ENCODE data around the gene BACH2. TPM values are rescaled to one million over a fixed set of nuclear protein-coding genes. Genes with fewer than 3 reads are reported as not detected.
"Not testable (repeated sequence)": the region's sequence is repeated elsewhere in the genome, so short reads cannot be mapped to it uniquely, and the experiment has no call there.

Gene BACH2
- total RNA-seq, 1 donor from 2014 or later, result 88.8 TPM

DNA sequence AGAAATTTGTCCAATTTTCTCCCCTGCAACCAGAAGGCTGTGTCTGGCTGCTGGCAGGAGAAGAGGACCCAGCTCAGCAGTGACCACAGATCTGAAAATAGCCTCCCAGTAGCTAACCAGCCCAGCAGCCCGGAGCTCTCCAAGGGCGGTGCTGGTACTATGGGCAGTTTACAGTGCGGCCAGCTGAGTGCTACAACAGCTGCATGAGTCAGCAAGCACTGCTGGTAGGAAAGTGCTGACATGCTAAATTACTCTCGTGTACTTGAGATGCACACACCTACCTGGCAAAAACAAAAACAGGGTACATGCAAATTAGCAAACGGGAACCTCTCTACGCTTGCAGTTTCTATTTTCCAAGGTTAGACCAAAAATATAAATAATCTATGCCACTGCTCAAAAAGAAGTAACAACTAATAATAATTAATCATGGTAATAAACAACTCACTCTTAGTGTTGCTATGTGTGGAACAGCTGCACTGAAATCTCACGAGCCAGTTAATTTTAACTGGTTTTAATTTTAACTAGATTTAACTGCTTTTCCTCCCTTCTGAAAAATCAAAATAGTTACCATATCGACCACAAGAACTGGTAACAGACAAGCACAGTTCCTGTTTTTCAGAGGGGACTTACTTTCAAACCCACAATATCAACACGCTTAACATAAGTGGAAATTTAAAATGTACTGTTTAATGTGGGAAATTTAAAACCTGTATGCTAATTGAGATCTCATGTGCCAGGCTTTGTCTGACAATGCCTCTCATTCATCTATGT is 10.8 kb downstream of the BACH2 start:
- Mint-ChIP-seq H3K4me1 (ENCODE audit: low read depth) (peaks cover 83% of the 10 kb centered on the region), H3K27me3 (ENCODE audit: low read depth) (no peaks in the 10 kb centered on the region), H3K27ac (peak overlapping the region; percentile 90), H3K4me3 (ENCODE audit: low read depth) (peak overlapping the region; percentile 71), H3K9me3 (peaks cover 17% of the 10 kb centered on the region), H3K36me3 (ENCODE audit: low read depth) (peaks cover 69% of the 10 kb centered on the region)
- intact Hi-C loops (cut with micrococcal nuclease), result loop anchor here (1.0 to 10.0 kb wide), 11 partner anchors 17 to 933 kb away; partner anchors contain the start of genes CASP8AP2, MAP3K7 and UBE2J1
- peak; percentile 51 for DNase-seq (ENCODE audit: low spot score)

DNA sequence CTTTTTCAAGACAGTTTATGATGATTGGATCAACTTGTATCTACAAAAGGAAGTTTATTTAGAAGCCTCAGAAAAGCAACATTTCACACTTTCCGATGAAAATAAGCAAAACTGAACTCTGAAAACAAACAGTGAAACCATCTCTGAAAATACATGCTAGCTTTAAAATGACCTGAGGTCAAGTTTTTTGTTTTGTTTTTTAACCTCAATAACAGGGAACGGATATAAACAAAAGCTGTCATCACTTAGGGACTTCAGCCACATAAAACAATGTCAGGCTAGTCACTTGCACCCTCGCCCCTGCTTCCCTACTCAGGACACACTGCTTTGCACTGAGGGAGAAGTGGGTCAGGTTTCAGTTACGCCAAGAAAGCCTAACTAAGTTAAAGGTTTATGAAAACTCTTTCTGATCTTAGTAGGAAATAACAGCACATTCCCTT is 11.6 kb downstream of the BACH2 start:
- H3K27ac Mint-ChIP-seq, result peak overlapping the region; percentile 90
- peak overlapping the region; percentile 71 for H3K4me3 Mint-ChIP-seq (ENCODE audit: low read depth)
- intact Hi-C loops (cut with micrococcal nuclease), result loop anchor here (1.0 to 10.0 kb wide), 11 partner anchors 16 to 933 kb away; partner anchors contain the start of genes CASP8AP2, MAP3K7 and UBE2J1
- peaks cover 62% of the 10 kb centered on the region for H3K36me3 Mint-ChIP-seq (ENCODE audit: low read depth)
- no peak for DNase-seq (ENCODE audit: low spot score)
- H3K9me3 Mint-ChIP-seq, result peaks cover 17% of the 10 kb centered on the region
- no peaks in the 10 kb centered on the region for H3K27me3 Mint-ChIP-seq (ENCODE audit: low read depth)
- peaks cover 82% of the 10 kb centered on the region for H3K4me1 Mint-ChIP-seq (ENCODE audit: low read depth)

DNA sequence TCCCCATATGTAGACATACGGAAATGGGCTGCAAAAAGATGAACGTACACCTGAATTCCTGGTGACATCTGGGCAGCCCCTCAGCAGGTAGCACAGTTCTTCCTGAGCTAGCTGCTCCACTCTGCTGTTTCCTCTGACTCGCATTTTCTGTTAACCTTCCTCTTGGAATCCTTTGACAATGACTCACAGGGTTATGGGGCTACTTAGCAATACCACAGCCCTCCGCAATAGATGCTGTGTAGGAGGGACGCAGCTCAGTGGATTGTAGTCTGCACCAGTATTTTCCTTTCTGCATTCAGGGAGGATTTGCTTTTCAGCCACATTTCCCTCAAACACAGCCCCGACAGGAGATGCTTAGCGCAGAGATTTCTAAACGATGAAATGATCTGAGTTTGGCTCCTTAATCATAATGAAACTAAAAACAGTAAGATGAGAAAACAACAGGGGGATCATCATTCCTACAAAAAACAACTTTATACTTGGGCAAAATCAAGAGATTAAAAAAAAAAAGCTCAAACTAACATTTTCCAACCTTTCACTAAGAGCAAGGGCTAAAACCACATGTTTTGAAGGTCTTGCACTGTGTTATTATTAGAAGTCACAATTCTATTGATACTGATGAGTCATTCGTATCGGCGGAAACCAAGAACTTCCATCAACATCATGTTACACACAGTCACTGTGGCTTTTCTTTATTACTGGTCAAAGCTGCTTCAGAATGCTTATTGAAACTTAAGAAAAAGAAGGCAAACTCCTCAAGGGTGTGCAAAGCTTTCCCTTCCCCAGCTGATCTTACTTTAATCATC is 12.2 kb downstream of the BACH2 start:
- H3K4me3 Mint-ChIP-seq (ENCODE audit: low read depth), result peak overlapping the region; percentile 71
- peak; percentile 47 for DNase-seq (ENCODE audit: low spot score)
- no peaks in the 10 kb centered on the region for H3K27me3 Mint-ChIP-seq (ENCODE audit: low read depth)
- peaks cover 17% of the 10 kb centered on the region for H3K9me3 Mint-ChIP-seq
- intact Hi-C loops (cut with micrococcal nuclease), result loop anchor here (1.0 to 10.0 kb wide), 25 partner anchors 10 to 932 kb away; partner anchors contain the start of genes BACH2, CASP8AP2, MAP3K7 and UBE2J1
- peak overlapping the region; percentile 90 for H3K27ac Mint-ChIP-seq
- peaks cover 83% of the 10 kb centered on the region for H3K4me1 Mint-ChIP-seq (ENCODE audit: low read depth)
- peaks cover 56% of the 10 kb centered on the region for H3K36me3 Mint-ChIP-seq (ENCODE audit: low read depth)

DNA sequence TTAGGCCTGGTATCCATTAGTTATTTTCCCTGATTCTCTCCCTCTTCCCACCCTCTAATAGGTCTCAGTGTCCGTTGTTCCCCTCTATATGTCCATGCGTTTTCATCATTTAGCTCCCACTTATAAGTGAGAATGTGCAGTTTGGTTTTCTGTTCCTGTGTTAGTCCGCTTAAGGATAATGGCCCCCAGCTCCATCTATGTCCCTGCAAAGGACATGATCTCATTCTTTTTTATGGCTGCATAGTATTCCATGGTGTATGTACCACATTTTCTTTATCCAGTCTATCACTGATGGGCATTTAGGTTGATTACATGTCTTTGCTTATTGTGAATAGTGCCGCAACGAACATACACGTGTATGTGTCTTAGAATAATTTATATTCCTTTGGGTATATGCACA is 14.4 kb downstream of the BACH2 start:
- H3K36me3 Mint-ChIP-seq (ENCODE audit: low read depth), result peaks cover 44% of the 10 kb centered on the region

DNA sequence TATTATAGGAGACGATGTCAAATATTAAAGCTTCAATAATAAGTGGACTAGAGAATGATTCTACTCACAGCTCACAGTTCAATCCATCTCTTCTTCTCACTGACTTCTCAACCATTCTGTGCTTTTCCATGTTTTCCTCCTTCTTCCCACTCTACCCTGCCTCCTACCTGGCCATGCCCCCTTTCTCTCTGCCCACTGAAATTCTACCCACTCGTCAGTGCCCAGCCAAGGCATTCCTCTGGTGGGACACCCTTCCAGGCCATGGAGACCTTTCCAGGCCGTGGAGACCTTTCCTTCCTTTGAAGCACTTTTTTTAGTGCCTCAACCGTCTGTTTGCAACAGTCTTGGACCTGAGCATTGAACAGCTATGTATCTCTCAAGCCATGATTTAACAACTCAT is 18.5 kb downstream of the BACH2 start:
- peaks cover 57% of the 10 kb centered on the region for H3K36me3 Mint-ChIP-seq (ENCODE audit: low read depth)
- peak overlapping the region; percentile 6 for H3K4me3 Mint-ChIP-seq (ENCODE audit: low read depth)
- no peaks in the 10 kb centered on the region for H3K27me3 Mint-ChIP-seq (ENCODE audit: low read depth)
- H3K27ac Mint-ChIP-seq, result peak overlapping the region; percentile 60
- DNase-seq (ENCODE audit: low spot score), result no peak
- H3K9me3 Mint-ChIP-seq, result peaks cover 7% of the 10 kb centered on the region
- peaks cover 84% of the 10 kb centered on the region for H3K4me1 Mint-ChIP-seq (ENCODE audit: low read depth)
- intact Hi-C loops (cut with micrococcal nuclease), result no loop called here

More for the DNA sequence above, 14.4 kb downstream of the BACH2 start:
- H3K27me3 Mint-ChIP-seq (ENCODE audit: low read depth); H3K4me3 Mint-ChIP-seq (ENCODE audit: low read depth); DNase-seq (ENCODE audit: low spot score): not testable (repeated sequence)
- Mint-ChIP-seq H3K27ac (peak overlapping the region; percentile 36), H3K4me1 (ENCODE audit: low read depth) (peaks cover 81% of the 10 kb centered on the region), H3K9me3 (peaks cover 13% of the 10 kb centered on the region)
- intact Hi-C loops (cut with micrococcal nuclease), result loop anchor here (10.0 kb wide), 1 partner anchor 457 kb away; the partner anchor contains the start of gene CASP8AP2

DNA sequence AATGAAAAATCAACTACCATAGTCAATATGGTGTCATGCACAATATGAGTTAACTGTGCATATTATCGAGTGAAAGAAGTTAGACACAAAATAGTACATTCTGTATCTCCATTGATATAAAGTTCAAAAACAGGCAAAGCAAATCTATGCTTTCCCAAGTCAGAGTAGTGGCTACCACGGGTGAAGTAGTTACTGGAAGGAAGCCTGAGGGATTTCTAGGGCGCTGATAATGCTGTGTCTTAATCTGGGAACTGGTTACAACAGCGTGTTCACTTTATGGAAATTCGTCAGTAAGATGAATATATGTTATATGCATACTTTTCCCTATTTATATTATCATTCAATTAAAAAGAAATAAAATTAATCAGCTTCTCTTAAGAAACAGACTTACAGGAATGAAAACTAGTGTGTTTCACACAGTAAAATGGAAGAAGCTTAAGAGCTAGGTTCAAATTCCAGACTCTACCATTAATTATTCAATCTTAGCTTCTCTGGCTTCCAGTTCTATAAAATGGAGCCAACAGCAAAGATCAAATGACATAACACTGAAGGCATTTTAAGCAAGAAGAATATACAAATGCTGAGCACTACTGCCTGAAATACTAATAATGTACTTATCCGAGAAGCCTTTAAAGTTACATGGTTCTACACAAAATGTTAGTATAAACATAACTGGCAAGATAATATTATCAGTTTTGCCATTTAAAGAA is 19.2 kb downstream of the BACH2 start:
- no peaks in the 10 kb centered on the region for H3K27me3 Mint-ChIP-seq (ENCODE audit: low read depth)
- H3K9me3 Mint-ChIP-seq, result peaks cover 3% of the 10 kb centered on the region
- intact Hi-C loops (cut with micrococcal nuclease), result no loop called here
- peaks cover 84% of the 10 kb centered on the region for H3K4me1 Mint-ChIP-seq (ENCODE audit: low read depth)
- no peak for DNase-seq (ENCODE audit: low spot score)
- peaks cover 53% of the 10 kb centered on the region for H3K36me3 Mint-ChIP-seq (ENCODE audit: low read depth)
- H3K4me3 Mint-ChIP-seq (ENCODE audit: low read depth), result peak overlapping the region; percentile 38
- peak overlapping the region; percentile 70 for H3K27ac Mint-ChIP-seq

DNA sequence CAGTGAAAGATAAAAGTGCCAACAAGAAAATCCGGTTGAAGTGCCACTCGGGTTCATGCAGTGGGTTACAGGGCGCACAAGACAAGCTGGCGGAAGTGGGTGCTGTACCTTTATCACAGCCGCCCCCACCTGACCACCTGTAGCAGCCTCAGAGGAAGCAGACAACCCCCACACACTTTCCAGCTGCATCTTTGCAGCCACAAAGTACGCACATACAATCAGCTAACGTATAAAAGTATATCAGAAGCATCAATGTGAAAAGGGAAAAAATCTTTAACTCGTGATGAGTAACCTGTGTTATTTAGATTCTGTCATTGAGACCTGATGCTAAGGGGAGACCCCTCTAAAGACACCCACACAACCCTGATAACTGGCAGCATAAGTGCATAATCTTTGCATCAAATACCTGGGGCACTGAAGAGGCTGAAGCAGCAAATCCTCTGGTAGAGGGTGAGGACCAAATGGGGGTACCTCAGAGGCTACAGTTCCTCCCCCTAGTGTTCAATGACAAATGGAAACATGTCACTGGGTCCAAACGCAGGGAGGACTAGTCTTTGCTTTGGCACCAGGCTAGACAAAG is 22.1 kb downstream of the BACH2 start:
- Mint-ChIP-seq H3K27me3 (ENCODE audit: low read depth) (no peaks in the 10 kb centered on the region), H3K36me3 (ENCODE audit: low read depth) (peaks cover 67% of the 10 kb centered on the region), H3K4me1 (ENCODE audit: low read depth) (peaks cover 84% of the 10 kb centered on the region), H3K27ac (peak overlapping the region; percentile 97), H3K9me3 (peaks cover 11% of the 10 kb centered on the region), H3K4me3 (ENCODE audit: low read depth) (peak overlapping the region; percentile 72)
- peak; percentile 78 for DNase-seq (ENCODE audit: low spot score)
- intact Hi-C loops (cut with micrococcal nuclease), result loop anchor here (1.0 to 5.0 kb wide), 17 partner anchors 10 to 322 kb away; no protein-coding TSS in a partner anchor

DNA sequence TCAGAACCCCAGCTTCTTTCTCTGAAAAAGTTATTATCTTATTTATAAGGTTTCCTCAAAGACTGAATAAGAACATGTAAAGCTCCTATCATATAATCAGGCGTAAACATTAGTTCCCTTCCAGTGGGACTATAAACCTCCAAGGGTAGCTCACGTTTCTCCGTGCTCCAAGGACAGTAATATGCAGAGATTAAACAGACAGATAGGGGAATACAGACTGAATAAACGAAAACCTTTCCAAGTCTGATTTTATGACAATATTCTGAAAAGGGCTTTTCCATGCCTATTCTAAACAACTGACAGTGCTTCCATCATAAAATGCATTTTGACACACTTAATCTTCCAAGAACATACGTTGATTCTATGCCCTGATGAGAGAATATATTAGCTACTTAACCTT is 22.8 kb downstream of the BACH2 start:
- intact Hi-C loops (cut with micrococcal nuclease), result loop anchor here (1.0 to 5.0 kb wide), 17 partner anchors 10 to 322 kb away; no protein-coding TSS in a partner anchor
- Mint-ChIP-seq H3K27me3 (ENCODE audit: low read depth) (no peaks in the 10 kb centered on the region), H3K36me3 (ENCODE audit: low read depth) (peaks cover 74% of the 10 kb centered on the region), H3K4me3 (ENCODE audit: low read depth) (peak overlapping the region; percentile 14), H3K9me3 (peaks cover 11% of the 10 kb centered on the region), H3K4me1 (ENCODE audit: low read depth) (peaks cover 84% of the 10 kb centered on the region), H3K27ac (peak overlapping the region; percentile 97)
- DNase-seq (ENCODE audit: low spot score), result no peak

DNA sequence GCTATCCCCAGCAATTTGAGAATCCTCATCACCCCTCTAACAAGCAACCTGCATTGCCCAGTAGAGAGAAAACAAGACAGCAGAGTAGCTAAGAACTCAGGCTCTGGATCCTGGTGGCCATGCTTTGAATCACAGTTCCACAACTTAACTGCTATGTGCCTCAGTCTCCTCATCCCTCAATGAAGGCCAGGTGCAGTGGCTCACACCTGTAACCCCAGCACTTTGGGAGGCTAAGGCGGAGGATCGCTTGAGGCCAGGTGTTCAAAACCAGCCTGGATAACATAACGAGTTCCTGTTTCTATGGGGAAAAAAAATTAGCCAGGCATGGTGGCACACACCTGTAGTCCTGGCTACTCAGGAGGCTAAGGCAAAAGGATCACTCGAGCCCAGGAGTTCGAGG is 23.7 kb downstream of the BACH2 start:
- intact Hi-C loops (cut with micrococcal nuclease), result loop anchor here (5.0 kb wide), 1 partner anchor 246 kb away; no protein-coding TSS in a partner anchor
- peaks cover 81% of the 10 kb centered on the region for H3K4me1 Mint-ChIP-seq (ENCODE audit: low read depth)
- peak overlapping the region; percentile 6 for H3K4me3 Mint-ChIP-seq (ENCODE audit: low read depth)
- no peaks in the 10 kb centered on the region for H3K27me3 Mint-ChIP-seq (ENCODE audit: low read depth)
- H3K27ac Mint-ChIP-seq, result peak overlapping the region; percentile 97
- peaks cover 11% of the 10 kb centered on the region for H3K9me3 Mint-ChIP-seq
- peaks cover 71% of the 10 kb centered on the region for H3K36me3 Mint-ChIP-seq (ENCODE audit: low read depth)
- no peak for DNase-seq (ENCODE audit: low spot score)

DNA sequence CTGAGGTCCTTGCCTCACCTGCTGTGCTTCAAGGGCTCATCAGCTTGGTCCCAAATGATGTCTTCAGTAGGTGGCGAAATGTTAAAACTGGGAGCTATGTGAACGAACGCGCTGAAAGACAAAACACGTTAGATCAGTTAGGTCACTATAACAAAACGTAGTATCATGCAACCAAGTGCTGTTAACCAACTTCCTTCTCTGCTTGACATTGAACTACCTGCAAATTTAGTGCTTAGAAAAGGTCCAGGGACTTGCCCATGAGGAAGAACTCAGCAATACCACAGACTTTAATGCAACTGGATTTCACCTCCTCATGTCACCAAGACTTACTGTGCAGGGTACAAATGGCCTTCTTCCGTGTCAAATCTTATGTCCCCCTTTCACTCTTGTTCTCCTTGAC is 24.8 kb downstream of the BACH2 start:
- Mint-ChIP-seq H3K9me3 (peaks cover 11% of the 10 kb centered on the region), H3K4me1 (ENCODE audit: low read depth) (peaks cover 81% of the 10 kb centered on the region), H3K4me3 (ENCODE audit: low read depth) (peak overlapping the region; percentile 6), H3K36me3 (ENCODE audit: low read depth) (peaks cover 74% of the 10 kb centered on the region), H3K27ac (peak overlapping the region; percentile 97), H3K27me3 (ENCODE audit: low read depth) (no peaks in the 10 kb centered on the region)
- DNase-seq (ENCODE audit: low spot score), result no peak
- intact Hi-C loops (cut with micrococcal nuclease), result loop anchor here (5.0 kb wide), 1 partner anchor 245 kb away; no protein-coding TSS in a partner anchor

DNA sequence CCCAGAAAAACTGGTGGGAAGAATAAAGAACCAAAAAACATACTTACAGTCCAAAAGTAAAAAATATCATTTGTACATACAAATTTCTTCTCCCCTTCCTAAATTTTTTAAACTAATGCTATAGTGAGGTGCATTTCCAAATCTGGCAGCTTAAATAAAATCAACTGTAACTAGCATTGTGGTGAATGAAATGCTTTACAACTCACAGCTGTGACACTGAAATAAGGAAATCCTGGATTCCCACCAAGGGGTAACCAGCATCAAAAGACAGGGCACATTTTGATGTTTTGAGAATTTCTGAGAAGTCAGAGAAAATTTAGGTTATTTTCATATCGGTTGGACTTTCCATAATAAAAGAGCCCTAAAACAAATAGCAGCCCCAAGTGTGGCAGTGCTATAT is 27.3 kb downstream of the BACH2 start:
- no peak for DNase-seq (ENCODE audit: low spot score)
- Mint-ChIP-seq H3K27me3 (ENCODE audit: low read depth) (no peaks in the 10 kb centered on the region), H3K4me3 (ENCODE audit: low read depth) (peak overlapping the region; percentile 35), H3K27ac (peak overlapping the region; percentile 77), H3K9me3 (peaks cover 11% of the 10 kb centered on the region), H3K4me1 (ENCODE audit: low read depth) (peaks cover 87% of the 10 kb centered on the region), H3K36me3 (ENCODE audit: low read depth) (peaks cover 83% of the 10 kb centered on the region)
- intact Hi-C loops (cut with micrococcal nuclease), result loop anchor here (2.0 kb wide), 1 partner anchor 15 kb away; no protein-coding TSS in a partner anchor

Measured in activated T-helper 2 cell treated with anti-CD3 and anti-CD28 coated beads, Interferon-gamma antibody, Interleukin-2, Interleukin-4, amounts not matched to agents 10 μg/mL and 5 μg/mL and 100 μg/mL, durations not matched to agents 14 hours and 24 hours and 36 hours (primary cell).